Omental fat pad (tissue), 4 donors: ENCODE measurements around the gene IFNLR1. TPM values are rescaled to one million over a fixed set of nuclear protein-coding genes. Genes with fewer than 3 reads are reported as not detected.

Experiments
- ATAC-seq: fragments of 150-250 bp; one replicate; pipeline ENCODE4 v1.9.1; 2016; ENCODE audit warnings: mild to moderate bottlenecking, moderate library complexity; ENCODE audit not compliant: low FRiP score
- DNase-seq: peaks from one replicate; pipeline ENCODE4 v3.0.0-alpha.2; 2019; ENCODE audit warnings: low spot score
- CTCF ChIP-seq, 3 donors: fragments of 450-650 bp; IDR thresholded peaks; one replicate each; pipeline ENCODE4 v1.5.1; 2016 to 2017; ENCODE audit warnings: antibody characterized with exemption in 3 of 3, mild to moderate bottlenecking in 3 of 3, moderate library complexity in 2 of 3
- total RNA-seq, 4 donors: library from RNA; depleted of rRNA; stranded (reverse); fragments of >200 nt; gene quantifications; one replicate each; pipeline ENCODE4 v1.1.0, GENCODE V29; 2016

Gene IFNLR1
- total RNA-seq, 4 donors from 2014 or later, result 1.1 to 4.6 (median 1.8) TPM; not detected in 1

- DNase-seq, result no peak
- no peak for TF ChIP-seq CTCF (IDR thresholded peaks at IDR 0.05)
- no peak for ATAC-seq
These were observed 14.5 kb downstream of the IFNLR1 start for GRCh38 chr1:24172598-24172997.

GRCh38 chr1:24169286-24169685, 17.8 kb downstream of the IFNLR1 start:
- DNase-seq (no peak), ATAC-seq (no peak)
- TF ChIP-seq CTCF (IDR thresholded peaks at IDR 0.05), result no peak

GRCh38 chr1:24168245-24168644, 18.8 kb downstream of the IFNLR1 start:
- ATAC-seq (no peak), DNase-seq (no peak)
- TF ChIP-seq CTCF (IDR thresholded peaks at IDR 0.05), result no peak

GRCh38 chr1:24167008-24167407, 20.1 kb downstream of the IFNLR1 start:
- DNase-seq (no peak), ATAC-seq (no peak)
- no peak for TF ChIP-seq CTCF (IDR thresholded peaks at IDR 0.05)

- ATAC-seq (no peak), DNase-seq (no peak)
- no peak for TF ChIP-seq CTCF (IDR thresholded peaks at IDR 0.05)
These were observed 21.6 kb downstream of the IFNLR1 start for GRCh38 chr1:24165500-24165899.

GRCh38 chr1:24164004-24164403, 23.1 kb downstream of the IFNLR1 start:
- ATAC-seq, result no peak
- TF ChIP-seq CTCF (IDR thresholded peaks at IDR 0.05), result no peak
- no peak for DNase-seq

GRCh38 chr1:24162201-24162600, 24.9 kb downstream of the IFNLR1 start:
- TF ChIP-seq CTCF (IDR thresholded peaks at IDR 0.05), result no peak
- DNase-seq (no peak), ATAC-seq (no peak)
